22Rv1 (cell line): ENCODE results near the gene C10orf71.

Source experiments
- H3K27ac ChIP-seq: fragments of 450-650 bp; 2 replicates; pipeline ENCODE4 v1.5.1; 2017
- ZFX ChIP-seq: fragments of 450-650 bp; IDR thresholded peaks from 2 replicates; pipeline ENCODE4 v1.6.1; 2017; ENCODE audit warnings: antibody characterized with exemption, borderline replicate concordance
- TF ChIP-seq, protein P1 (sequence below): fragments of 450-650 bp; IDR thresholded peaks from 2 replicates; pipeline ENCODE4 v1.5.1; 2017; ENCODE audit warnings: mild to moderate bottlenecking

C10orf71 gene

GRCh38 chr10:49294731-49295130 is 4.2 kb upstream of the C10orf71 start:
- TF ChIP-seq, protein P1, sequence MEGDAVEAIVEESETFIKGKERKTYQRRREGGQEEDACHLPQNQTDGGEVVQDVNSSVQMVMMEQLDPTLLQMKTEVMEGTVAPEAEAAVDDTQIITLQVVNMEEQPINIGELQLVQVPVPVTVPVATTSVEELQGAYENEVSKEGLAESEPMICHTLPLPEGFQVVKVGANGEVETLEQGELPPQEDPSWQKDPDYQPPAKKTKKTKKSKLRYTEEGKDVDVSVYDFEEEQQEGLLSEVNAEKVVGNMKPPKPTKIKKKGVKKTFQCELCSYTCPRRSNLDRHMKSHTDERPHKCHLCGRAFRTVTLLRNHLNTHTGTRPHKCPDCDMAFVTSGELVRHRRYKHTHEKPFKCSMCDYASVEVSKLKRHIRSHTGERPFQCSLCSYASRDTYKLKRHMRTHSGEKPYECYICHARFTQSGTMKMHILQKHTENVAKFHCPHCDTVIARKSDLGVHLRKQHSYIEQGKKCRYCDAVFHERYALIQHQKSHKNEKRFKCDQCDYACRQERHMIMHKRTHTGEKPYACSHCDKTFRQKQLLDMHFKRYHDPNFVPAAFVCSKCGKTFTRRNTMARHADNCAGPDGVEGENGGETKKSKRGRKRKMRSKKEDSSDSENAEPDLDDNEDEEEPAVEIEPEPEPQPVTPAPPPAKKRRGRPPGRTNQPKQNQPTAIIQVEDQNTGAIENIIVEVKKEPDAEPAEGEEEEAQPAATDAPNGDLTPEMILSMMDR, result no peak
- no peak for TF ChIP-seq ZFX
- H3K27ac ChIP-seq, result no peak overlapping the region

DNA sequence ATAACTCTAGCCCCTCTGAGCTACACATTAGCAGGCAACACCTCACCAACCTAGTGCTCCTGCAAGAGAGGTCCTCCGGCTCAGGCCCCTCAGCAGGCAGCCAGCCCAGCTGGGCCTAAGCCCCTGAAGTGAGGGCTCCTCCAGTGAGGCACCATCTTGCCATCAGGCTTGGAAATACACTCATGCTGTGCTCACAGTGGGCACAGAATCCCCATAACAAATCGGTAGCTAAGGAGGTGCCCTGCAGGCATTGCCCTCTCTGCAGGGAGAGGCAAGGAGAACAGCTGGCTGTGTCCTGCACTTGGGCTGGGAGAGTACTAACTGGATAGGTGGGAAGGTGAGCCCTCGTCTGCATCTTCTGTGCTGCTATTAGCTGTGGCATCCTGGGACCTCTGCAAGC is 3.7 kb upstream of the C10orf71 start:
- no peak overlapping the region for H3K27ac ChIP-seq
- TF ChIP-seq, protein P1, result no peak
- no peak for TF ChIP-seq ZFX

DNA sequence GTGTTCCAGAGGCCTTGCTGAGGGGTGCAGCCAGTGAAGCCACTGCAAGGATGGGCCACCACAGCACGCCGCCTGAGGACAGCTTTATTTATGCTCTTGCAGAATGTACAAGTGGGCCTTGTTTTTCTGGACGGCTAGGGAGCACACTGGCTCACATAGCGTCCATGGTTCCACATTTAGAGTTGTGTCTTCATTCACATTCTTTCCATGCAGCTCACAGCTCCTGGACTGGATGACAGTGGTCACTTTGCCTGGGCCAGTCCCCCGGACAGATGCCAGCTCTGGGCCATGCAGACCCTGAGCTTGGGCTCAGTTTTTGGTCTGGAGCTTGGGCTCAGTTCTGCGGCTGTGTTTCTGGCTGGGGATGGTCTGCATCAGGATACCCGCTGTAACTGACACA is 2.6 kb upstream of the C10orf71 start:
- TF ChIP-seq ZFX, result no peak
- TF ChIP-seq, protein P1, result no peak

GRCh38 chr10:49296836-49297235 is 2.1 kb upstream of the C10orf71 start:
- TF ChIP-seq, protein P1, result no peak
- no peak for TF ChIP-seq ZFX

More for the DNA sequence above, 2.6 kb upstream of the C10orf71 start:
- H3K27ac ChIP-seq, result no peak overlapping the region

GRCh38 chr10:49297818-49298670 is 926 bp upstream of the C10orf71 start:
- no peak overlapping the region for H3K27ac ChIP-seq
- no peak for TF ChIP-seq ZFX
- TF ChIP-seq, protein P1, result no peak

More at GRCh38 chr10:49296836-49297235, 2.1 kb upstream of the C10orf71 start:
- H3K27ac ChIP-seq, result no peak overlapping the region

- no peak for TF ChIP-seq ZFX
- no peak overlapping the region for H3K27ac ChIP-seq
Measured at GRCh38 chr10:49298671-49298982, 343 bp upstream of the C10orf71 start.

DNA sequence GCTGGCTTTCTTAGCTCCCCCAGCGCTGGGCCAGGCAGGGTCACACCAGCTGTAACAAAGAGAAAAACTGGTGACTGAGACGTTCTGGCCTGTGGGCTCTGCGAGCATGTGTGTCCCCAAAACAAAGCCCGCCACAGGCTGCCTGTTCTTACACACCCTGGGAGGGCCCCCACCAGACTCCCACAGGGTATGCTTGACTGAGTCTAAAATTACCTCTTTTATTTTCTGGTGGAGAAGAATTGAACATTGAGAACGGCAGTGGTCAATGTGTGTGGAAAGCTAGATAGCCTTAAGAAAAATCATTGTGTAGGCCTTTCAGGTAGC is 808 bp downstream of the C10orf71 start:
- no peak overlapping the region for H3K27ac ChIP-seq
- TF ChIP-seq, protein P1, result no peak
- TF ChIP-seq ZFX, result no peak
